ENCODE measurements around the gene LEMD1.

Gene LEMD1

GRCh38 chr1:205442051-205442725 is 20.3 kb upstream of the LEMD1 start:
- Histone ChIP-seq H3K4me3 (IDR thresholded peaks at IDR 0.05; ENCODE audit: insufficient read depth, low read depth, low read length) (no peak overlapping the region), H2AFZ (ENCODE audit: low read depth) (no peak overlapping the region), H3K36me3 (ENCODE audit: insufficient read depth) (no peaks in the 10 kb centered on the region), H3K4me1 (ENCODE audit: low read depth, poor library complexity, severe bottlenecking) (peaks cover 36% of the 10 kb centered on the region), H3K79me2 (ENCODE audit: insufficient read depth, low read depth) (no peaks in the 10 kb centered on the region), H3K27ac (no peak overlapping the region), H3K4me2 (no peak overlapping the region), H3K27me3 (ENCODE audit: insufficient read depth, low read depth) (no peaks in the 10 kb centered on the region), H4K20me1 (ENCODE audit: insufficient read depth) (no peaks in the 10 kb centered on the region), H3K9ac (no peak overlapping the region)
- no peak for TF ChIP-seq CTCF (conservative IDR thresholded peaks at IDR 0.05; ENCODE audit: low read depth, low read length)

- H3K4me3 ChIP-seq (IDR thresholded peaks at IDR 0.05; ENCODE audit: insufficient read depth, low read depth, low read length), result no peak overlapping the region
- H3K27ac ChIP-seq, result no peak overlapping the region
- H3K4me2 ChIP-seq, result peak overlapping the region; percentile 89; the same call in 1 of the 2 replicates
- no peak for TF ChIP-seq CTCF (conservative IDR thresholded peaks at IDR 0.05; ENCODE audit: low read depth, low read length)
- H4K20me1 ChIP-seq (ENCODE audit: insufficient read depth), result no peaks in the 10 kb centered on the region
- H3K79me2 ChIP-seq (ENCODE audit: insufficient read depth, low read depth), result no peaks in the 10 kb centered on the region
- peaks cover 41% of the 10 kb centered on the region for H3K4me1 ChIP-seq (ENCODE audit: low read depth, poor library complexity, severe bottlenecking)
- H3K36me3 ChIP-seq (ENCODE audit: insufficient read depth), result no peaks in the 10 kb centered on the region
- H3K9ac ChIP-seq, result no peak overlapping the region
- H3K27me3 ChIP-seq (ENCODE audit: insufficient read depth, low read depth), result no peaks in the 10 kb centered on the region
- no peak overlapping the region for H2AFZ ChIP-seq (ENCODE audit: low read depth)
Observed at GRCh38 chr1:205441716-205442050, 19.8 kb upstream of the LEMD1 start.

- no peak for TF ChIP-seq CTCF (conservative IDR thresholded peaks at IDR 0.05; ENCODE audit: low read depth, low read length)
- Histone ChIP-seq H3K27ac (peak overlapping the region; percentile 59; the same call in 1 of the 2 replicates), H2AFZ (ENCODE audit: low read depth) (peak overlapping the region; percentile 80), H3K79me2 (ENCODE audit: insufficient read depth, low read depth) (no peaks in the 10 kb centered on the region), H3K27me3 (ENCODE audit: insufficient read depth, low read depth) (0 out of 2 replicates have a peak, but pooled peaks cover 3% of the 10 kb centered on the region), H3K4me1 (ENCODE audit: low read depth, poor library complexity, severe bottlenecking) (peaks cover 44% of the 10 kb centered on the region), H3K4me2 (peak overlapping the region; percentile 89), H3K9ac (peak overlapping the region; percentile 40; the same call in 1 of the 2 replicates), H3K36me3 (ENCODE audit: insufficient read depth) (no peaks in the 10 kb centered on the region), H3K4me3 (IDR thresholded peaks at IDR 0.05; ENCODE audit: insufficient read depth, low read depth, low read length) (peak overlapping the region; percentile 74), H4K20me1 (ENCODE audit: insufficient read depth) (no peaks in the 10 kb centered on the region)
Observed at GRCh38 chr1:205441318-205441633, 19.4 kb upstream of the LEMD1 start.

- peak overlapping the region; percentile 74 for H3K4me3 ChIP-seq (IDR thresholded peaks at IDR 0.05; ENCODE audit: insufficient read depth, low read depth, low read length)
- H4K20me1 ChIP-seq (ENCODE audit: insufficient read depth), result no peaks in the 10 kb centered on the region
- peaks cover 50% of the 10 kb centered on the region for H3K4me1 ChIP-seq (ENCODE audit: low read depth, poor library complexity, severe bottlenecking)
- no peak for TF ChIP-seq CTCF (conservative IDR thresholded peaks at IDR 0.05; ENCODE audit: low read depth, low read length)
- peak overlapping the region; percentile 40 for H3K9ac ChIP-seq
- H3K4me2 ChIP-seq, result peak overlapping the region; percentile 89
- no peaks in the 10 kb centered on the region for H3K36me3 ChIP-seq (ENCODE audit: insufficient read depth)
- H3K79me2 ChIP-seq (ENCODE audit: insufficient read depth, low read depth), result no peaks in the 10 kb centered on the region
- peak overlapping the region; percentile 80 for H2AFZ ChIP-seq (ENCODE audit: low read depth)
- H3K27me3 ChIP-seq (ENCODE audit: insufficient read depth, low read depth), result peaks cover 6% of the 10 kb centered on the region; the same call in 1 of the 2 replicates
- H3K27ac ChIP-seq, result peak overlapping the region; percentile 59
Observed at GRCh38 chr1:205440476-205441317, 18.8 kb upstream of the LEMD1 start.

Data from KMS-11 (cell line).